Stimulated activated CD4-positive, alpha-beta T cell treated with anti-CD3 and anti-CD28 coated beads, Interleukin-12 subunit alpha, Interleukin-12 subunit beta, amount 100 ng/mL, for 24 hours (primary cell): ENCODE results near the gene ACTC1.
"Not testable (repeated sequence)": the region's sequence is repeated elsewhere in the genome, so short reads cannot be mapped to it uniquely, and the experiment has no call there.

Source experiments
- DNase-seq, 2 experiments: peaks; one replicate each; pipeline ENCODE4 v3.0.0-alpha.2; 2020; ENCODE audit warnings: low read depth in 2 of 2

The ACTC1 gene

DNA sequence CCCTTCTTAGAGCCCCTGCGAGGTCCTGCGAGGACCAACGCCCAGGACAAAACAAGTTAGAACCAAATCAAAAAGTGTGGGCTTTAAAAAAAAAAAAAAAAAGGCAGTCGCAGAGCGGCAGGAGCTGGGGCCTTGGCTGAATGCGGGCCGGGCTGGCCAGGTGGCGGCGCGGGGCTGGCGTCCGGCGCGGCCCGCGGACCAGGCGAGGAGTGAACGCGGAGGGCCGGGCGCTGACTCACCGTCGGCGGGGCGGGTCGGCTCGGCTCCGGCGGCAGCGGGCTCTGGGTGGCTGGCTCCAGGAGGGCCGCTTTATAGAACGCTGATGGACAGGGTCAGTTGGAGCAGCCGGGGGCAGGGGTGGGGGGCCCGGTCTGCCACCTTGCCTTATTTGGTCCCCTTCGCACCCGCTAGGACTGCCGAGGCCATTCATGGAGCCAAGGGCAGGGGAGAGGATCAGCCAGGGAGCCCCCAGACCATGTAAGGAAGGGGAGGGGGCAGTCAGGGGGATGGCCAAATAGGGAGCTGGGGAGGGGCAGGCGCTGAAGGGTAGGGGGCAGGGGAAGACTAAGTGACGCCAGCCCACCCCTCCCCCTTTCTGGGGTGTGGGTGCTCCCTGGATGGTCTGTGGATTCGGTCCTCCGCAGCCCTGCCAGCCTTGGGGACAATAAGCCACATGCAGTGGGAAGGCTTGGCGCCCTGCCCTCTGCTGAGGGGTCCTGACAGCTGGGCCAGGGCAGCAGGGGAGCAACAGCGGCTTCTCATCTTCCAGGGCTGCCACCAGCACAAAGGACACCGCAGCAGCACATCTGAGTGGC lies at the start of gene ACTC1:
Gene ACTC1 (minus strand): TSS at position 283 of the 815 bp plus-strand sequence. CDS start 741 bp downstream, outside the sequence.
- no peak for DNase-seq

DNA sequence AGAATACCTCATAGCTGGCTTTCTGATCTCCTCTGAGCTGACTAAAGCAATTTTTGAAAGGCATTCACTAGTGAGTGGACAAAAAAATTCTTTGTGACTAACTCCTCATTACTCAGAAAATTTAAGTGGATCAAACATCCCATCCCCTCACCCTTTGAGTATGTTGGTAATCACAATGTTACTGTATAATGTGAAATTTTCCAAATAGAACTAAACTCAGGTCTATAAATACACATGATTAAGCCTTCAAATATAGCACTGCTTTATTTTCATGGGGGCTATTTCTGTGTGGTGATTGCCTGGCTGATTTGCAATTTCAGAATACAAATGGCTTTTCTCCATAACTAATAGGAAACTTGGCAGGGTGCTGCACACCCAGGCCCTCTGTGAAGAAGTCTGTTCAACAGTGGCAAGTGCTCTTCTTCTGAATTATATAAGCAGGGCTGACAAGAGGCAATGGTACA lies 45.9 kb upstream of the ACTC1 start:
- DNase-seq, result no peak

DNA sequence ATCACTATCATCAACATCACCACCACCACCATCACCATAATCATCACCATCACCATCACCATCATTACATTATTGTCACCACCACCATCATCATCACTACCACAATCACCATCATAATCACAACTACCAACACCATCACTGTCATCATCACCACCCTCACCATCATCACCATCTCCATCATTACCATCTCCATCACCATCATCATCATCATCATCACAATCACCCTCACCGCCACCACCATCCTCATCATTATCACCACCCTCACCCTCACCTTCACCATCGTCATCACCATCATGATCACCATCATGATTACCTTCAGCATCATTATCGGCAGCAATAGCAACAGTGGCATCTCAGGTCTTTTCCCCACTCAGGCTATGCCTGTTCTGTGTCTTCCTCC lies 42.9 kb upstream of the ACTC1 start:
- no peak for DNase-seq

- no peak for DNase-seq
These were observed 42.1 kb upstream of the ACTC1 start for GRCh38 chr15:34837246-34838016.

GRCh38 chr15:34828145-34828911 lies 33.0 kb upstream of the ACTC1 start:
- no peak for DNase-seq

DNA sequence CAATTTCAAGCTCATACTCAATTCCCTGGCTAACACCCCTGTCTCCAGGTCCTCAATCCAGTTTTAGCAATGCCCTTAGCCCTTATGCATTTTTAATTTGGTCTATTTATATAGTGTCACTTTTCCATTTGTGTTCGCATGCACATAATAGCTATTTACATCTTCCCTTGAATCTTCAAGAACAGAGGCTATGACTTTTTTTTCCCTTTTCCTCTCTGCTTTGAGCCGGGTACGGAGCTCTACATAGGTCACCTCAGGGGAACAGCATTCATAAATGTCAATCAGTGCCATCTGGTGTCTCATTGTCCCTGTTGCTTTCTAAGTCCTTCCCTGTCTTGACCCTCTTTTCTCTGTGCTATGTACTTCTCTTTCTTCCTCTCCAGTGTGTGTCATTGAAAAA lies 26.5 kb upstream of the ACTC1 start:
- no peak for DNase-seq

DNA sequence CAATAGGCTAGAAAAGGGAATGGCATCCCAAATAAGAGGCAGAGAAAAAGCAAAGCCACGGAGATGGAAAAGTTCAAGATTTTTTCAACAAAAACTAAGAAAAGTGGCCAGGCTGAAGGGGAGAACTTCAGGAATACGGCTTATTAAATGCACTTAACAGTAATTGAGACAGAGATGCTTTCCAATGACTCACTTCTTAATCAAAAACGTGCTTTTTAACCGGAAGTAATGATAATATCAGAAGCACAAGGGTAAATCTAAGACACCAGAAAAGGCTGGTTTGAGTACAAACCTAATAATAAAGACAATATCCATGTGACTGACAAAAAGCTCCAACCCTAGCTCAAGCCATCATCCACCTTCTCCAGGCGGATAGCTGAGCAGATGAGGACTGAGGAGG lies 24.8 kb upstream of the ACTC1 start:
- DNase-seq, result no peak

- DNase-seq, result no peak
These were observed 23.2 kb upstream of the ACTC1 start for GRCh38 chr15:34818526-34818925.

DNA sequence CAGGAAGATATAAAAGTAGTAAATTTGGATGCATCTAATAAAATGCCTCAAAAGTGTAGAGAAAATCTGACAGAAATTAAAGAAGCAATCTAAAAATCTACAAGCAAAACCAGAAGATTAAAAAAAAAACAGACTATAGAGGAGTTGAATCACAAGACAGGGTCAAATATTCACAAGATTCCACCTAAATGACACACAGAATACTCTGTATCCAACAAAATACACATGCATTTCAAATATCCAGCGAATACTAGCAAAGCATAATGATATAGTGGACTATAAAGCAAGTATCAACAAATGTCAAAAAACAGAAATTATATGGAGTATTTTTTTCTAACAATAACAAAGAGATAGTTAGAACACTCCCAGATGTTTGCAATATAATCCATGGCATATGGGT lies 20.5 kb upstream of the ACTC1 start:
- no peak for DNase-seq

DNA sequence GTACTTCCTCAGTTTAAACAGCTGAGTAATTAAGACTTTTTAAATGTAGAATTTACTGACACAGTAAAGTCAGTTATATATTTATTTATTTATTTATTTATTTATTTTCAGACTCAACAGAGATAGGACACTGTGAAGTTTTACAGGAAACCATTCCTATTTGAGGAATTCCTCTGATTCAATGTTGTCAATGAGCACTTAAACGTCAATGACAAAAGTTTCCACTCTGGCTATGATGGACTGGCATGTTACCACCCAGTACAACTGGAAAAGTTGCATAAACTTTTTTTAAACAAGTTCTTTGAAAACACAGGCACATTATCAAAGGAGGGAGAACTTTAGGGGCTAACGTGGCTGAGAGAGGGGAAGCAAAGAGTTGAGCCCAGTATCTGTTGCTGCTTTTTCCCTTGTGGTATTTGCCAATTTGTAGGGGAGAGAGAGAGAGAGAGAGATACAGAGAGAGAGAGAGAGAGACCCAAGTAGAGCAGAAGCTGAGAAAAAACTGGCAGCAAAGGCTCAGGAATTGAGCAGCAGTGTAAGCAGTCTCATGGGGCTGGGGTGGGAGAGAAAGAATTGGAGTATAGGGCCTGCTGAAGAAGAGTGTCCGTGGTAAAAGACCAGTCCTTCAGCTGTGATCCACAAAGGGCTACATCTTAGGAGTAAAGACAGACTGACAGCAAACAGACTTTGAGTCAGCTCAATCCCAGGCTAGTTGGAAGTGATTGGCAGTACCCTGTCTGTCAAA lies 18.3 kb upstream of the ACTC1 start:
- no peak for DNase-seq

DNA sequence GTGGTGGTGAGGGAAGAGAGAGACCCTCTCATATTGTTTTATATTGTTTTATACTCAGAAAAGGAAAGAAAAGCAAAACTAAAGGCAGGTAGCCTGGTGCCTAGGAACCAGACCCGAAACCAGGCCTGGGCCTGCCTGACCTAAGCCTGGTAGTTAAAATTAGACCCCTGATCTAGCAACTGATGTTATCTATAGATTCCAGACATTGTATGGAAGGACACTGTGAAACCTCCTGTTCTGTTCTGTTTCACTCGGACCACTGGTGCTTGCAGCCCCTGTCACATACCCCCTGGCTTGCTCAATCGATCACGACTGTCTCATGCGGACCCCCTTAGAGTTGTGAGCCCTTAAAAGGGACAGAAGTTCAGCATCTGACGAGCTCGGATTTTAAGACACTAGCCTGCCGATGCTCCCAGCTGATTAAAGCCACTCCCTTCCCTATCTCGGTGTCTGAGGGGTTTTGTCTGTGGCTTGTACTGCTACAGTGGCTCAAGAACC lies 17.6 kb upstream of the ACTC1 start:
- DNase-seq, result not testable (repeated sequence)

DNA sequence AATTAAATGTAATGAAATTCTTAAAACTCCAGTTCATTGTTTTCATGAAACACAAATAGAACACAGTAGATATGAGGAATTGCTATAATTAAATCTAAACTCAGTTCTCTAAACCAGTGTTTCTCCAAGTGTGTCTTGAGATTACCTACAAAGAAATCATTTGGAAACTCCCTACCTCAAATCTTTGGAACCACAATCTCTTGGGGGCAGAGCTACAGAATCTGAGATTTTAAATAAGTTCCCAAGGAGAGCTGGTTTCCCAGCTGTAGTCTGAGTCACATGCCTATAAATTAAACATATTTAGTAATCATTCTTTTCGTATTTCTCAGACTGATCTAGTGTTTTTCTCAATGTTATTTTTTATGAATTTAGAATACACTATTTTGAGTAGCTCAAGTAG lies 17.0 kb upstream of the ACTC1 start:
- DNase-seq, result no peak

DNA sequence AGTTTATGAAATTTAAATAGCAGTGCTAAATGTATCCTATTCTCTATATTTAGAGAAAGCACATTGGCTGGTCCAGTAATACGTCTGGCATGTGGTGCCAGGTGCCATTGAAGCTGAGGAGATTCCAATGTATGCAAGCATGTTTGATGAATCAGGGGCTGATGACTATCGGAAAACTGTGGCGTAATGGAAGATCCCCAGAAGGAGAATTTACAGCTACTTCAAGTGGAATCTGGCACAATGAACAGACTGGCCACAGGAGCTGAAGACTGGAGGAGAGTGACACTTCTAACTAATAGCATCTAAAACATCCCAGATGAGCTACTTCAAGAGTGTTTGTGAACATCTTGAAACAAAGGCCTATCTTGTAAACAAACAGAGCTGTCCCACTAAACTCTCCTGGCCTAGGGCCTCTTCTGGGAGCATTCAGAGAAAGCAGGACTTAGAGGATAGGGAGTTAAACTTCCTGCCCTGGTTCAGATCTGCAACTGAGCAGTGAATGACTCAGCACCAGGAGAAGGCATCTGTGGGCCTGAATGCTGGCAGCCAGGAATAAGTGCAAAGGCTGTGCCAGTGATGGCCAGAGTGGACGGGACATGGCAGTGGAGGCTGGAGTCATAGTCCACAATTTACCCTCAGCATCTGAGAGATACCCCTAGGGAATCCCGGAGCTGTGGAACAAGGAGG lies 15.2 kb upstream of the ACTC1 start:
- no peak for DNase-seq

DNA sequence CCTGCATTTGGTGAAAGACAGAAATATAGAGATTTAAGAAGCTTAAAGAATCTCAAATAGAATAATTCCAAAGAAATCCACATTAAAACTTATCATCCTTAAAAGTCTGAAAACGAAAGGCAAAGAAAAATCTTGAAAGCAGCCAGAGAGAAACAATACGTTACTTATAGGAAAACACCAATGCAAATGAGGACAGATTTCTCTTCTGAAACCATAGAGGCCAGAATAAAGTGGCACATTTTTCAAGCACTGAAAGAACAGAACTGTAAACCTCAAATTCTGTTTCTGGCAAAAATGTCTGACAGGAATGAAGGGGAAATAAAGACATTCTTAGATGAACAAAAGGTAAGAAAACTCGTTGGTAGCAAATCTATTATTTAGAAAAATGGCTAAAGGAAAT lies 13.8 kb upstream of the ACTC1 start:
- no peak for DNase-seq

- DNase-seq, result no peak
These were observed 12.7 kb upstream of the ACTC1 start for GRCh38 chr15:34808016-34808415.

- not testable (repeated sequence) for DNase-seq
These were observed 11.9 kb upstream of the ACTC1 start for GRCh38 chr15:34807241-34807640.

DNA sequence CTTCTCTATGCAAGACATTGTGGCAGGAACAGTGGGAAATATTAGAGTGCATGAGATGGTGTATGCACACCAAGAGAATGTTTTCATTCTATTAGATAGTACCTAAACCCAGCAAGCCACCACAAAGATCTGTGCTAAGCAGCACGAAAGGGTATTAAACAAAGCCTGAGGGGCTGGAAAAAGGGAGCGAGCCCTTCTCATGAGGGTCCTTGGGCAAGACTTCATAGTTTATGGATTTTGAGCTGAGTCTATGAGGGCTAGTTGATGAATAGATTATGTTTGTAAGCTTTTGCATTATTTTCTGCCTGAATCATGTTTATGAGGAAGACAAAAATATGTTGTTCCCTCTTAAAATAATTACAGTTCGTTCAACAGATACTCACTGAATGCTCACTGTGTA lies 9.4 kb upstream of the ACTC1 start:
- no peak for DNase-seq

DNA sequence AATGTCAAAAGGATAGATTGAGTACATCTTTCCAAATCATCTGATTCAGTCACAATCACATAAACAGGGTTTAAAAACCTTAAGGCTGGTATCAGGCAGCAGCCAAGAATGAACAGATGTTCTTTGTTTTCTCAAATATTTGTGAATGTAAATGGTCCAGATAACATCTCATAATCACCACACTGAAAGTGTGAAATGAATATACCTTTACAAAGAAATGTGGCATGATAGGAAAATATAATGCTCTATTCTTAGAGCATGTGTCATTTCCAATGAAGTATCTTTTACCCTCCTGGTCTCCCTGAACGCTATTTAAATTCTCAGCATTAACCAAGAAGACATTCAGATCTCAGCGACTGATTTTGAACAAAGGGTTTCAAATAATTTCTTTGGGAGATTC lies 8.8 kb upstream of the ACTC1 start:
- no peak for DNase-seq

GRCh38 chr15:34802803-34803750 lies 7.7 kb upstream of the ACTC1 start:
- DNase-seq, result no peak

- no peak for DNase-seq
These were observed 7.0 kb upstream of the ACTC1 start for GRCh38 chr15:34802371-34802770.
